Activated naive CD8-positive, alpha-beta T cell treated with anti-CD3 and anti-CD28 coated beads, Interleukin-2, amount 10 ng/mL, durations not matched to agents 7 days and 5 days (primary cell): ENCODE results near the gene SETD4. TPM values are rescaled to one million over a fixed set of nuclear protein-coding genes. Genes with fewer than 3 reads are reported as not detected.
"Not testable (repeated sequence)": the region's sequence is repeated elsewhere in the genome, so short reads cannot be mapped to it uniquely, and the experiment has no call there.

Source experiments
- ATAC-seq: fragments of 150-1000 bp; cut with Tn5 transposase; one replicate; pipeline ENCODE4 v1.10.0; 2021; ENCODE audit warnings: low read depth, moderate library complexity
- POLR2A ChIA-PET: fragments of 350-600 bp; sonication (Branson Sonifier 250); formaldehyde crosslinking; loops from one replicate; lab custom pipeline; 2021; ENCODE audit warnings: antibody characterized with exemption; lab: Charles Lee
- DNase-seq: peaks from one replicate; pipeline ENCODE4 v3.0.0; 2021
- H3K27ac Mint-ChIP-seq: one replicate; pipeline ENCODE4 v1.8.0; 2022; ENCODE audit warnings: mild to moderate bottlenecking, mixed read lengths
- H3K27me3 Mint-ChIP-seq: one replicate; pipeline ENCODE4 v1.8.0; 2022; ENCODE audit warnings: mild to moderate bottlenecking, moderate library complexity, mixed read lengths
- H3K36me3 Mint-ChIP-seq: one replicate; pipeline ENCODE4 v1.8.0; 2021; ENCODE audit warnings: mild to moderate bottlenecking, mixed read lengths
- H3K4me1 Mint-ChIP-seq: one replicate; pipeline ENCODE4 v1.8.0; 2021; ENCODE audit warnings: mixed read lengths
- H3K4me3 Mint-ChIP-seq: one replicate; pipeline ENCODE4 v1.8.0; 2022; ENCODE audit warnings: mild to moderate bottlenecking, moderate library complexity, mixed read lengths
- H3K9me3 Mint-ChIP-seq: one replicate; pipeline ENCODE4 v1.8.0; 2021; ENCODE audit warnings: mixed read lengths
- total RNA-seq, 2 experiments: library from RNA; stranded (reverse); gene quantifications; one replicate each; pipeline ENCODE4 v1.2.3, GENCODE V29; 2021

SETD4 gene
- total RNA-seq, 2 experiments from 2014 or later = 20.5 to 29.7 TPM

GRCh38 chr21:36093512-36093911, 33.2 kb upstream of the SETD4 start:
- H3K27me3 Mint-ChIP-seq = no peaks in the 10 kb centered on the region
- no peak for ATAC-seq
- H3K9me3 Mint-ChIP-seq = peaks cover 8% of the 10 kb centered on the region
- no peak overlapping the region for H3K4me3 Mint-ChIP-seq
- no peak for DNase-seq
- peaks cover 3% of the 10 kb centered on the region for H3K36me3 Mint-ChIP-seq
- H3K27ac Mint-ChIP-seq = no peak overlapping the region
- H3K4me1 Mint-ChIP-seq = no peaks in the 10 kb centered on the region
- POLR2A ChIA-PET = no interaction called here

- H3K36me3 Mint-ChIP-seq = peaks cover 3% of the 10 kb centered on the region
- H3K4me1 Mint-ChIP-seq = no peaks in the 10 kb centered on the region
- H3K27ac Mint-ChIP-seq = no peak overlapping the region
- no peak for ATAC-seq
- no peak for DNase-seq
- no peak overlapping the region for H3K4me3 Mint-ChIP-seq
- POLR2A ChIA-PET = interaction anchor here (0.6 kb wide), 1 partner anchor 21 kb away, joined by 3 read pairs; no protein-coding TSS in a partner anchor
- no peaks in the 10 kb centered on the region for H3K27me3 Mint-ChIP-seq
- peaks cover 8% of the 10 kb centered on the region for H3K9me3 Mint-ChIP-seq
These were observed 32.4 kb upstream of the SETD4 start for GRCh38 chr21:36092681-36093080.

GRCh38 chr21:36089946-36090345, 29.6 kb upstream of the SETD4 start:
- no peak overlapping the region for H3K4me3 Mint-ChIP-seq
- ATAC-seq (no peak), DNase-seq (no peak)
- H3K4me1 Mint-ChIP-seq = peaks cover 6% of the 10 kb centered on the region
- POLR2A ChIA-PET = no interaction called here
- no peaks in the 10 kb centered on the region for H3K27me3 Mint-ChIP-seq
- H3K27ac Mint-ChIP-seq = no peak overlapping the region
- H3K9me3 Mint-ChIP-seq = peaks cover 7% of the 10 kb centered on the region
- peaks cover 4% of the 10 kb centered on the region for H3K36me3 Mint-ChIP-seq

- POLR2A ChIA-PET = interaction anchor here (0.7 kb wide), 1 partner anchor 9 kb away, joined by 3 read pairs; no protein-coding TSS in a partner anchor
- Mint-ChIP-seq H3K36me3 (peaks cover 2% of the 10 kb centered on the region), H3K27me3 (no peaks in the 10 kb centered on the region), H3K4me3 (no peak overlapping the region), H3K27ac (no peak overlapping the region), H3K9me3 (peaks cover 1% of the 10 kb centered on the region), H3K4me1 (peaks cover 6% of the 10 kb centered on the region)
- ATAC-seq (no peak), DNase-seq (no peak)
These were observed 27.2 kb upstream of the SETD4 start for GRCh38 chr21:36087362-36088138.

GRCh38 chr21:36082237-36082664, 21.9 kb upstream of the SETD4 start:
- no peaks in the 10 kb centered on the region for H3K27me3 Mint-ChIP-seq
- H3K27ac Mint-ChIP-seq = no peak overlapping the region
- POLR2A ChIA-PET = interaction anchor here (0.6 to 1.1 kb wide), 2 partner anchors 19 to 22 kb away, joined by 3 to 5 read pairs; partner anchors contain the start of gene SETD4
- H3K4me1 Mint-ChIP-seq = peaks cover 23% of the 10 kb centered on the region
- no peak overlapping the region for H3K4me3 Mint-ChIP-seq
- ATAC-seq (no peak), DNase-seq (no peak)
- H3K36me3 Mint-ChIP-seq = peaks cover 16% of the 10 kb centered on the region
- peaks cover 12% of the 10 kb centered on the region for H3K9me3 Mint-ChIP-seq

- H3K36me3 Mint-ChIP-seq = peaks cover 19% of the 10 kb centered on the region
- H3K27me3 Mint-ChIP-seq = no peaks in the 10 kb centered on the region
- H3K27ac Mint-ChIP-seq = peak overlapping the region; percentile 99
These were observed 20.1 kb upstream of the SETD4 start for GRCh38 chr21:36080386-36080785.

GRCh38 chr21:36079671-36080070, 19.3 kb upstream of the SETD4 start:
- Mint-ChIP-seq H3K4me3 (peak overlapping the region; percentile 81), H3K9me3 (peaks cover 11% of the 10 kb centered on the region), H3K27me3 (no peaks in the 10 kb centered on the region), H3K27ac (peak overlapping the region; percentile 99), H3K36me3 (peaks cover 19% of the 10 kb centered on the region), H3K4me1 (peaks cover 22% of the 10 kb centered on the region)
- DNase-seq (no peak), ATAC-seq (no peak)
- POLR2A ChIA-PET = interaction anchor here (1.3 to 1.8 kb wide), 3 partner anchors 10 to 34 kb away, joined by 3 to 14 read pairs (median 11); partner anchors contain the start of genes CBR1 and SETD4

More at GRCh38 chr21:36080386-36080785, 20.1 kb upstream of the SETD4 start:
- Mint-ChIP-seq H3K9me3 (peaks cover 11% of the 10 kb centered on the region), H3K4me3 (no peak overlapping the region), H3K4me1 (peaks cover 22% of the 10 kb centered on the region)
- no peak for DNase-seq
- no peak for ATAC-seq
- POLR2A ChIA-PET = no interaction called here

- peak overlapping the region; percentile 99 for H3K27ac Mint-ChIP-seq
- no peaks in the 10 kb centered on the region for H3K27me3 Mint-ChIP-seq
- H3K4me3 Mint-ChIP-seq = peak overlapping the region; percentile 81
- POLR2A ChIA-PET = interaction anchor here (1.3 to 1.8 kb wide), 4 partner anchors 9 to 35 kb away, joined by 3 to 14 read pairs (median 8); partner anchors contain the start of genes CBR1 and SETD4
- H3K4me1 Mint-ChIP-seq = peaks cover 22% of the 10 kb centered on the region
- peaks cover 19% of the 10 kb centered on the region for H3K36me3 Mint-ChIP-seq
- peak; percentile 42 for DNase-seq
- H3K9me3 Mint-ChIP-seq = peaks cover 11% of the 10 kb centered on the region
- ATAC-seq = peak; percentile 93
These were observed 18.8 kb upstream of the SETD4 start for GRCh38 chr21:36079010-36079649.

GRCh38 chr21:36077758-36078157, 17.4 kb upstream of the SETD4 start:
- Mint-ChIP-seq H3K27ac (peak overlapping the region; percentile 8), H3K4me1 (peaks cover 26% of the 10 kb centered on the region), H3K36me3 (peaks cover 25% of the 10 kb centered on the region)

GRCh38 chr21:36076878-36077655, 16.7 kb upstream of the SETD4 start:
- no peak for ATAC-seq
- no peak for DNase-seq
- Mint-ChIP-seq H3K4me1 (peaks cover 29% of the 10 kb centered on the region), H3K9me3 (peaks cover 11% of the 10 kb centered on the region), H3K4me3 (no peak overlapping the region), H3K27ac (peak overlapping the region; percentile 66), H3K27me3 (no peaks in the 10 kb centered on the region), H3K36me3 (peaks cover 31% of the 10 kb centered on the region)
- POLR2A ChIA-PET = interaction anchor here (1.5 kb wide), 1 partner anchor 24 kb away, joined by 3 read pairs; no protein-coding TSS in a partner anchor

More at GRCh38 chr21:36077758-36078157, 17.4 kb upstream of the SETD4 start:
- DNase-seq (no peak), ATAC-seq (no peak)
- Mint-ChIP-seq H3K4me3 (no peak overlapping the region), H3K27me3 (no peaks in the 10 kb centered on the region), H3K9me3 (peaks cover 11% of the 10 kb centered on the region)
- POLR2A ChIA-PET = interaction anchor here (0.7 to 1.8 kb wide), 4 partner anchors 8 to 58 kb away, joined by 3 to 11 read pairs (median 4); partner anchors contain the start of gene CBR1

- Mint-ChIP-seq H3K27me3 (no peaks in the 10 kb centered on the region), H3K36me3 (peaks cover 41% of the 10 kb centered on the region), H3K4me3 (no peak overlapping the region), H3K27ac (peak overlapping the region; percentile 11), H3K9me3 (peaks cover 11% of the 10 kb centered on the region), H3K4me1 (peaks cover 39% of the 10 kb centered on the region)
- no peak for ATAC-seq
- POLR2A ChIA-PET = no interaction called here
- no peak for DNase-seq
These were observed 15.6 kb upstream of the SETD4 start for GRCh38 chr21:36075953-36076352.

GRCh38 chr21:36075171-36075570, 14.8 kb upstream of the SETD4 start:
- no peak overlapping the region for H3K4me3 Mint-ChIP-seq
- peaks cover 42% of the 10 kb centered on the region for H3K36me3 Mint-ChIP-seq
- no peak overlapping the region for H3K27ac Mint-ChIP-seq
- POLR2A ChIA-PET = no interaction called here
- DNase-seq = no peak
- peaks cover 44% of the 10 kb centered on the region for H3K4me1 Mint-ChIP-seq
- ATAC-seq = no peak
- peaks cover 11% of the 10 kb centered on the region for H3K9me3 Mint-ChIP-seq
- H3K27me3 Mint-ChIP-seq = no peaks in the 10 kb centered on the region

GRCh38 chr21:36073911-36074310, 13.6 kb upstream of the SETD4 start:
- H3K9me3 Mint-ChIP-seq, H3K27ac Mint-ChIP-seq, POLR2A ChIA-PET, H3K4me3 Mint-ChIP-seq, DNase-seq, ATAC-seq, H3K27me3 Mint-ChIP-seq: not testable (repeated sequence)
- Mint-ChIP-seq H3K4me1 (peaks cover 40% of the 10 kb centered on the region), H3K36me3 (peaks cover 38% of the 10 kb centered on the region)
